HFF-Myc (cell line): ENCODE results near the gene C2orf92.

Experiments
- DNase-seq: peaks from one replicate; pipeline ENCODE4 v3.0.0-alpha.2; 2011; ENCODE audit warnings: low read depth; ENCODE audit errors: extremely low read depth
- H3K4me3 ChIP-seq: replicated peaks from 2 replicates; pipeline ENCODE4 v1.5.1; 2011; ENCODE audit warnings: low read depth, mild to moderate bottlenecking, control low read depth, low read length
- TF ChIP-seq, protein P1 (sequence below): IDR thresholded peaks from 2 replicates; pipeline ENCODE4 v1.5.1; 2012; ENCODE audit warnings: mild to moderate bottlenecking, low read depth, low read length, control low read depth; ENCODE audit errors: missing control alignments

Gene C2orf92

DNA sequence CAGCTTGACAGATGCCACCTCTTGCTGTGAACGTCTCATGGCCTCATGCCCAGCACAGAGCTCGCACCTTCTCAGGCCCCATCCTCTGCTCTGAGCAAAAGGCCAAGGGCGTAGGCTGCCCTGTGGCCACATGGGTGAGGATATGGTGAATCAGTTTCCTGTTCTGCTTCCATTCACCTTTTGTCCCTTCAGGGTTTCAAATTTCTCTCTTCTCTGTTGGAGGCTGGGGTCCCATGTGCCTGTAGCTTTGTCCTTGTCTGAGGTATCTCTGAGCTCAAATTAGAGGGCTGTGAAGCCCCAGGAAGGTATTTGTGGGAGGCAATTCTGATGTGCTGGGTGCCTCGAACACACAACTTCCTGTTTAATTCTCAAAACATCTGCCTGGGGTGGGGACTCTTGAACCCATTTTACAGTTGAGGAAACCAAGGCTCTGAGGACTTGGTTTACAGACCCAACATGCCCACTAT lies 72.9 kb downstream of the C2orf92 start:
- TF ChIP-seq, protein P1, sequence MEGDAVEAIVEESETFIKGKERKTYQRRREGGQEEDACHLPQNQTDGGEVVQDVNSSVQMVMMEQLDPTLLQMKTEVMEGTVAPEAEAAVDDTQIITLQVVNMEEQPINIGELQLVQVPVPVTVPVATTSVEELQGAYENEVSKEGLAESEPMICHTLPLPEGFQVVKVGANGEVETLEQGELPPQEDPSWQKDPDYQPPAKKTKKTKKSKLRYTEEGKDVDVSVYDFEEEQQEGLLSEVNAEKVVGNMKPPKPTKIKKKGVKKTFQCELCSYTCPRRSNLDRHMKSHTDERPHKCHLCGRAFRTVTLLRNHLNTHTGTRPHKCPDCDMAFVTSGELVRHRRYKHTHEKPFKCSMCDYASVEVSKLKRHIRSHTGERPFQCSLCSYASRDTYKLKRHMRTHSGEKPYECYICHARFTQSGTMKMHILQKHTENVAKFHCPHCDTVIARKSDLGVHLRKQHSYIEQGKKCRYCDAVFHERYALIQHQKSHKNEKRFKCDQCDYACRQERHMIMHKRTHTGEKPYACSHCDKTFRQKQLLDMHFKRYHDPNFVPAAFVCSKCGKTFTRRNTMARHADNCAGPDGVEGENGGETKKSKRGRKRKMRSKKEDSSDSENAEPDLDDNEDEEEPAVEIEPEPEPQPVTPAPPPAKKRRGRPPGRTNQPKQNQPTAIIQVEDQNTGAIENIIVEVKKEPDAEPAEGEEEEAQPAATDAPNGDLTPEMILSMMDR: no peak
- no peak for DNase-seq

DNA sequence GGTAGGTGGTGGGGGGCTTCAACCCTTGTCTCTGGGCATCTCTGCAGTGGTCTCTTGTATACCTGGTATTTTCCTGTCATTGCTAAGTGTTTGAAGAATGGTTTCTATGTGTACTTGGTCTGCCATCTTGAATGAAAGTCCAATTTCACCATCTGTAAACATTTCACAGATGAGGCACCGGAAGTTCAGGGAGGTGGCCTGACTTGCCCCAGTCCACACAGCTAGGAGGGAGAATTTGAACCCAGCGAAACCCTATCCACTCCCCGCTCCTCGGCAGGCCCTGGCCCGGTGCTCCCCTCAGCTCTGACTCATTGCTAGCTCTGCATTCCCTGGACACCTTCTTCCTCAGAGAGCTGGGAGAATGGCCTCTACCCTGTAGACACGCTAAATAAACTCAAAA lies 74.4 kb downstream of the C2orf92 start:
- TF ChIP-seq, protein P1: no peak
- DNase-seq: no peak

More for the DNA sequence above, 72.9 kb downstream of the C2orf92 start:
- no peak overlapping the region for H3K4me3 ChIP-seq

DNA sequence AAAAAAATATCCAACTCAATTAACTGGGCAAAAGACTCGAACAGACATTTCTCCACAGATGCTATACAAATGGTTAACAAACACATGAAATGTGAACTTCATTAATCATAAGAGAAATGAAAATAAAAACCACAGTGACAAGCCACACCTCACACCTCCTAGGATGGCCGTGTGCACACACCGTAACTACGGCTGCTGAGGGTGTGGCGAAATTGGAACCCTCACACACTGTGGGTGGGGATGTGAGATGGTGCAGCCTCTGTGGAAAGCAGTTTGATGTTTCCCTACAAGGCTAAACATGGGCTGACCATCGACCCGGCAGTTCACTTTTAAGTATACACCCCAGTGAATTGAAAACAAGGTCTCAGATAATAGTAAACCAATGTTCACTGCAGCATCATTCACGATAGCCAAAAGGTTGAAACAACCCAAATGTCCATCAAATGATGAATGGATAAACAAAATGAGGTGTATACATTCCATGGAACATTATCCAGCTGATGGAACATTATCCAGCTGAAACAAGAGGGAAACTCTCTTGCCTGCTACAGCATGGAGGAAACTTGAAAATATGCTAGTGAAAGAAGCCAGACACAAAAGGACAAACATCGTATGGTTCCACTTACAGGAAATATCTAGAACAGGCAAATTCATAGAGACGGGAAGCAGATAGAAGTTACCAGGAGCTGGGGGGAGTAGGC lies 76.1 kb downstream of the C2orf92 start:
- no peak overlapping the region for H3K4me3 ChIP-seq
- TF ChIP-seq, protein P1: no peak
- DNase-seq: no peak

More for the DNA sequence above, 74.4 kb downstream of the C2orf92 start:
- no peak overlapping the region for H3K4me3 ChIP-seq

DNA sequence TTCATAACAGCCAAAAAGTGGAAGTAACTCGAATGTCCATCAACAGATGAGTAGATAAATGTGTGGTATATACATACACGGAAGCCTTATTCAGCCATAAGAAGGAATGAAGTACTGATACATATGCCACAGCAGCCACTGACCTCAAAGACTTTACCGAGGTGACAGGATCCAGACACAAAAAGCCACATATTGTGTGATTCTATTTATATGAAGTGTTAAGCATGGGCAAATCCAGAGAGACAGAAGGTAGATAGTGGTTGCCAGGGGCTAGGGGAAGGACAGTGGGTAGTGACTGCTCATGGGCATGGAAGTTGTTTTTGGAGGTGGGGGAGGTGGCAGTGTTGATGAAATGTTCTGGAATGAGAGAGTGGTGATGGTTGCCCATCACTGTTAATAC lies 77.8 kb downstream of the C2orf92 start:
- TF ChIP-seq, protein P1: no peak
- no peak for DNase-seq
- no peak overlapping the region for H3K4me3 ChIP-seq

DNA sequence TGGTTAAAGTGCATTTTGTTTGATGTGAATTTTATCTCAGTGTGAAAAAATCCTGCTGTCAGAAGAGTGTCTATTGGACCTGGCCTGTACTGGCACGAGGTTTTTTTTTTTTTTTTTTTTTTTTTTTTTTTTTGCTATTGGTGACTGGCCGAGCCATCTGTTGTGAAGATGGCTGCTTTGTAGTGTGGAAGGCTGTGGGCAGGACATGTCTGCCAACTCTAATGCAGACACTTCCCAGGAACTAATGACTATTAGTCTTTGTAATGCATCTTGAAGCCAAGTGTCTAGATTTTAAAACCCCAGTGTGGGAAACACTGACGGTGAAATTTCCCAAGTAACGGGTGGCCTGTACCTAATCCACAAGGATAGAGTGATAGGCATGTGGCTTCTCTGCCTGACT lies 78.2 kb downstream of the C2orf92 start:
- DNase-seq: no peak
- TF ChIP-seq, protein P1: no peak
- H3K4me3 ChIP-seq: no peak overlapping the region

DNA sequence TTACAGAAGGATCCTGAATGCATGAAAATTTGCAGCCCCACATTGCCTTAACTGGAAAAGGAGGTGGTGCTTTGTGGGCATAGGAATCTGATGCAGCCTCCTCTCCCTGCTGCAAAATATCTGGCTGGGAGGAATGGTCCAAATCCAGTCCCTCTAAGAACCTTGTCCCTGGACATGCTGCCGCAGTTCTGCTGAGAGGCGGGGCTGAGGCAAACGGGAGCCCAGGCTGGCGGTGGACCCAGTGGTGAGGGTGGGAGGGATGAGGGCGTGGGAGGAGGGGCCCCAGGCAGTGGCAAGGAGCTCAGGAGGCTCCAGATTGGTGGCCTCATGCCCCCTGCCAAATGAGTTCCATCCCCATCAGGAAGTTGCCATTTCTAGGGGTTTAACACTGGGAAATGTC lies 80.1 kb downstream of the C2orf92 start:
- DNase-seq: no peak
- no peak overlapping the region for H3K4me3 ChIP-seq
- TF ChIP-seq, protein P1: no peak
